Chondrocyte (in vitro differentiated cells): ENCODE data around the gene LRIG2. TPM values are rescaled to one million over a fixed set of nuclear protein-coding genes. Genes with fewer than 3 reads are reported as not detected.

ENCODE experiments used
- DNase-seq: peaks from one replicate; pipeline ENCODE4 v3.0.0; 2021; ENCODE audit warnings: mixed read lengths, low spot score
- H3K27ac Mint-ChIP-seq: one replicate; pipeline ENCODE4 v1.8.0; 2021; ENCODE audit warnings: mild to moderate bottlenecking, moderate library complexity, mixed read lengths; ENCODE audit not compliant: unreplicated experiment
- H3K27me3 Mint-ChIP-seq: 2 replicates; pipeline ENCODE4 v1.8.0; 2021; ENCODE audit warnings: low read depth, mixed read lengths
- H3K36me3 Mint-ChIP-seq: 2 replicates; pipeline ENCODE4 v1.8.0; 2021; ENCODE audit warnings: low read depth, mixed read lengths
- H3K4me1 Mint-ChIP-seq: 2 replicates; pipeline ENCODE4 v1.8.0; 2021; ENCODE audit warnings: low read depth, mild to moderate bottlenecking, mixed read lengths
- H3K4me3 Mint-ChIP-seq: one replicate; pipeline ENCODE4 v1.8.0; 2021; ENCODE audit warnings: mild to moderate bottlenecking, moderate library complexity, mixed read lengths; ENCODE audit not compliant: unreplicated experiment
- H3K9me3 Mint-ChIP-seq: 2 replicates; pipeline ENCODE4 v1.8.0; 2021; ENCODE audit warnings: low read depth, mixed read lengths
- CTCF ChIP-seq: fragments of 200-600 bp; sonication (generic); IDR thresholded peaks from 2 replicates; pipeline ENCODE4 v1.5.0; 2021; ENCODE audit warnings: antibody characterized with exemption, mild to moderate bottlenecking, moderate library complexity
- total RNA-seq: library from RNA; stranded (reverse); gene quantifications from 3 replicates; pipeline ENCODE4 v1.2.1, GENCODE V29; 2021

LRIG2 gene
- total RNA-seq, 1 donor from 2014 or later, result 10.7 TPM

DNA sequence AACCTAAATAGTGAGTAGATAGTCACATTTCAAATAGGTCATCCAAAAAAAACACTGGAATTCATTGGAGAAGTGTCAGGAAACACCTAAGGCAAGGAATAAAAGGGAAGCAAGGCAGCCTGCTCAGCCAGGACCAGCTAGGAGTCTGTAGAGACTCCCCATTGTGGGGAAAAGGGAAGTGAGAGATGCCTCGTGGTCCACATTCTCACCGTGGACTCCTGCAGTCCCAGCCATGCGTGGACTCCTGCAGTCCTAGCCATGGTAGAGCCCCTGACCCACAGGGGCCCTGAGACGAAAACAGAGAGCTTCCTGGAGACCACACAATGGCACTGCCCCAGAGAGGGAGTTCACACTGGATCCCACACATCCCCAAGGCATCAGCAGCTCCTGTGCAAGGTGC lies 97.5 kb downstream of the LRIG2 start:
- no peaks in the 10 kb centered on the region for H3K4me1 Mint-ChIP-seq
- peaks cover 2% of the 10 kb centered on the region for H3K27me3 Mint-ChIP-seq
- TF ChIP-seq CTCF, result no peak
- no peak for DNase-seq
- no peak overlapping the region for H3K27ac Mint-ChIP-seq
- peaks cover 24% of the 10 kb centered on the region for H3K9me3 Mint-ChIP-seq
- no peak overlapping the region for H3K4me3 Mint-ChIP-seq
- no peaks in the 10 kb centered on the region for H3K36me3 Mint-ChIP-seq

- no peak for DNase-seq
- Mint-ChIP-seq H3K4me3 (no peak overlapping the region), H3K27ac (no peak overlapping the region), H3K27me3 (peaks cover 40% of the 10 kb centered on the region), H3K36me3 (no peaks in the 10 kb centered on the region), H3K9me3 (peaks cover 14% of the 10 kb centered on the region), H3K4me1 (no peaks in the 10 kb centered on the region)
- TF ChIP-seq CTCF, result no peak
Observed at GRCh38 chr1:113178106-113178505, 105.1 kb downstream of the LRIG2 start.

DNA sequence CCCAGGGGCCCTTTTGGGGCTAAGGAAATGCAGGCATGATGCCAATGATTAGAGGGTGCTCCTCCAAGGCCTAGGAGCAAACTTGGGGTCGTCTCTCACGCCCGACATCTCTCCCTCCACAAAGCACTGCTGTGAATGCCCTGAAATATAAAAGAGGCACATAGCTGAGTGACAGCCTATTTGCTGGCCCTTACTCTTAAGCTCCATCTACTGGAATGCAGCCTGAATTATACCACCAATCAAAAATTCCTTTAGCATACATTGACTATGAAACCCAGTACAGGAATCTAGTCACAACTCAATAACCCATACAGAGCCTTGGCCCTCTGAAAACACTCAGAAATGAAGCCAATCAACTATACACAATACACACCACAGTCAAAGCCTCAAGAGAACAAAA lies 105.5 kb downstream of the LRIG2 start:
- H3K27me3 Mint-ChIP-seq, result peaks cover 40% of the 10 kb centered on the region
- no peaks in the 10 kb centered on the region for H3K36me3 Mint-ChIP-seq
- H3K9me3 Mint-ChIP-seq, result peaks cover 12% of the 10 kb centered on the region
- H3K27ac Mint-ChIP-seq, result no peak overlapping the region
- TF ChIP-seq CTCF, result peak; percentile 46
- no peaks in the 10 kb centered on the region for H3K4me1 Mint-ChIP-seq
- DNase-seq, result no peak
- H3K4me3 Mint-ChIP-seq, result no peak overlapping the region

Other genes starting within 250 kb of the LRIG2 start
- 58.1 to 68.1 TPM (median 63.1 TPM) in 3 replicates for gene SLC16A1, start 117.0 kb upstream of the LRIG2 start, total RNA-seq